ENCODE measurements around the gene MIDN.

GRCh38 chr19:1261538-1261797 lies 13.1 kb downstream of the MIDN start:
- TF ChIP-seq CTCF (IDR thresholded peaks at IDR 0.05) (peak in 1 of 3 experiments; percentile 13), POLR2AphosphoS5 (IDR thresholded peaks at IDR 0.05) (no peak)
